Neural progenitor cell (in vitro differentiated cells): ENCODE results near the gene INHA. TPM values are rescaled to one million over a fixed set of nuclear protein-coding genes. Genes with fewer than 3 reads are reported as not detected.

Experiments
- DNase-seq: peaks from one replicate; pipeline ENCODE4 v3.0.0-alpha.2; 2016; ENCODE audit warnings: low spot score
- H2AFZ ChIP-seq: fragments of 200-600 bp; sonication (generic); replicated peaks from 2 replicates; pipeline ENCODE4 v1.6.1; 2016; ENCODE audit warnings: antibody characterized with exemption
- H3F3A ChIP-seq: fragments of 200-600 bp; sonication (generic); 2 replicates; pipeline ENCODE4 v1.6.1; 2016; ENCODE audit warnings: antibody characterized with exemption, low read depth
- H3K27ac ChIP-seq: fragments of 200-600 bp; sonication (generic); 2 replicates; pipeline ENCODE4 v1.5.1; 2016; ENCODE audit warnings: mild to moderate bottlenecking
- H3K27me3 ChIP-seq: fragments of 200-600 bp; sonication (generic); 2 replicates; pipeline ENCODE4 v1.6.1; 2016; ENCODE audit warnings: mild to moderate bottlenecking, moderate library complexity
- H3K36me3 ChIP-seq: fragments of 200-600 bp; sonication (generic); 2 replicates; pipeline ENCODE4 v1.5.1; 2016
- H3K4me1 ChIP-seq: fragments of 200-600 bp; sonication (generic); 2 replicates; pipeline ENCODE4 v1.6.1; 2016; ENCODE audit warnings: mixed run types
- H3K4me2 ChIP-seq: fragments of 200-600 bp; sonication (generic); 2 replicates; pipeline ENCODE4 v1.6.1; 2016
- H3K4me3 ChIP-seq: fragments of 200-600 bp; sonication (generic); 2 replicates; pipeline ENCODE4 v1.5.1; 2016
- H3K79me2 ChIP-seq: fragments of 200-600 bp; sonication (generic); 2 replicates; pipeline ENCODE4 v1.6.1; 2016; ENCODE audit warnings: low read depth
- H3K9ac ChIP-seq: fragments of 200-600 bp; sonication (generic); 2 replicates; pipeline ENCODE4 v1.6.1; 2016
- H3K9me3 ChIP-seq: fragments of 200-600 bp; sonication (generic); 2 replicates; pipeline ENCODE4 v1.5.1; 2016; ENCODE audit warnings: low read depth
- H4K20me1 ChIP-seq: fragments of 200-600 bp; sonication (generic); 2 replicates; pipeline ENCODE4 v1.6.1; 2016; ENCODE audit warnings: low read depth
- H3K27ac Mint-ChIP-seq: 3 replicates; pipeline ENCODE4 v1.8.0; 2021; ENCODE audit warnings: mixed read lengths
- H3K27me3 Mint-ChIP-seq: 2 replicates; pipeline ENCODE4 v1.8.0; 2022; ENCODE audit warnings: low read depth, mild to moderate bottlenecking, inconsistent platforms, moderate library complexity, mixed read lengths; ENCODE audit not compliant: insufficient read depth
- H3K36me3 Mint-ChIP-seq: 3 replicates; pipeline ENCODE4 v1.8.0; 2021; ENCODE audit warnings: mixed read lengths
- H3K4me1 Mint-ChIP-seq: 3 replicates; pipeline ENCODE4 v1.8.0; 2021; ENCODE audit warnings: mixed read lengths
- H3K4me3 Mint-ChIP-seq: 3 replicates; pipeline ENCODE4 v1.8.0; 2021; ENCODE audit warnings: mild to moderate bottlenecking, moderate library complexity, mixed read lengths
- H3K9me3 Mint-ChIP-seq: 3 replicates; pipeline ENCODE4 v1.8.0; 2020; ENCODE audit warnings: mixed read lengths
- EZH2 ChIP-seq: fragments of 200-600 bp; sonication (generic); IDR thresholded peaks from 2 replicates; pipeline ENCODE4 v1.6.1; 2017; ENCODE audit warnings: antibody characterized with exemption, mild to moderate bottlenecking, moderate library complexity
- EZH2phosphoT487 ChIP-seq: fragments of 200-600 bp; sonication (generic); IDR thresholded peaks from 2 replicates; pipeline ENCODE4 v1.6.1; 2017; ENCODE audit warnings: antibody characterized with exemption
- total RNA-seq: library from RNA; depleted of rRNA; stranded (reverse); fragments of >200 nt; gene quantifications from 2 replicates; pipeline ENCODE4 v1.2.3, GENCODE V29; 2015; ENCODE audit warnings: low replicate concordance
- TF ChIP-seq, protein P1 (sequence below): fragments of 200-600 bp; sonication (generic); IDR thresholded peaks from 2 replicates; pipeline ENCODE4 v1.5.1; 2017; ENCODE audit warnings: antibody characterized with exemption, mild to moderate bottlenecking

INHA gene
- total RNA-seq, 1 donor from 2014 or later, result not detected

DNA sequence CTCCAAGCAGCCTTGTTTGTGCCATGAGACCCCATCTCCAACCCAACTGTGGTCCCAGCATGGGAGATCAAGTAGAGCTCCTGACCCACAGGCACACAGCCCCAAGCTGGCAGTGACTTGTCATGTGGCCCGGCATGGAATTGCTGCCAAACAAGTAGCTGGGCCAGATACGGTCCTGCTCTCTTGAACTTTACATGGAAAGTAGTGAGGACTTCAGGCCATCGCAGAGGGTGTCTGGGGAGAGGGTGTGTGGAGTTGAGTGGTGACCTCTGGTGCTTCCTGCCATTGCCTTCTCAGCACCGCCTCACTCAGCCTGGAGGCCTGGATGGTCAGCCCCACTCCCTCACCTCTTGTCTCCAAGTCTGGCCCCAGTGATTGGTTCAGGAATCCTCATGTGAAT lies 44.4 kb downstream of the INHA start:
- TF ChIP-seq EZH2, result no peak
- TF ChIP-seq, protein P1, sequence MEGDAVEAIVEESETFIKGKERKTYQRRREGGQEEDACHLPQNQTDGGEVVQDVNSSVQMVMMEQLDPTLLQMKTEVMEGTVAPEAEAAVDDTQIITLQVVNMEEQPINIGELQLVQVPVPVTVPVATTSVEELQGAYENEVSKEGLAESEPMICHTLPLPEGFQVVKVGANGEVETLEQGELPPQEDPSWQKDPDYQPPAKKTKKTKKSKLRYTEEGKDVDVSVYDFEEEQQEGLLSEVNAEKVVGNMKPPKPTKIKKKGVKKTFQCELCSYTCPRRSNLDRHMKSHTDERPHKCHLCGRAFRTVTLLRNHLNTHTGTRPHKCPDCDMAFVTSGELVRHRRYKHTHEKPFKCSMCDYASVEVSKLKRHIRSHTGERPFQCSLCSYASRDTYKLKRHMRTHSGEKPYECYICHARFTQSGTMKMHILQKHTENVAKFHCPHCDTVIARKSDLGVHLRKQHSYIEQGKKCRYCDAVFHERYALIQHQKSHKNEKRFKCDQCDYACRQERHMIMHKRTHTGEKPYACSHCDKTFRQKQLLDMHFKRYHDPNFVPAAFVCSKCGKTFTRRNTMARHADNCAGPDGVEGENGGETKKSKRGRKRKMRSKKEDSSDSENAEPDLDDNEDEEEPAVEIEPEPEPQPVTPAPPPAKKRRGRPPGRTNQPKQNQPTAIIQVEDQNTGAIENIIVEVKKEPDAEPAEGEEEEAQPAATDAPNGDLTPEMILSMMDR, result no peak
- TF ChIP-seq EZH2phosphoT487, result no peak
- no peaks in the 10 kb centered on the region for H3K36me3 ChIP-seq
- H3K4me1 ChIP-seq, result no peaks in the 10 kb centered on the region
- H3K79me2 ChIP-seq, result no peaks in the 10 kb centered on the region
- H2AFZ ChIP-seq, result no peak overlapping the region
- no peaks in the 10 kb centered on the region for H3K9me3 ChIP-seq
- H3K4me3 ChIP-seq, result no peak overlapping the region
- peaks cover 2% of the 10 kb centered on the region for H3K4me1 Mint-ChIP-seq
- H3K27me3 Mint-ChIP-seq, result peaks cover 3% of the 10 kb centered on the region
- H3K27ac Mint-ChIP-seq, result no peak overlapping the region
- H4K20me1 ChIP-seq, result no peaks in the 10 kb centered on the region
- no peaks in the 10 kb centered on the region for H3K9me3 Mint-ChIP-seq
- H3K4me3 Mint-ChIP-seq, result no peak overlapping the region
- H3K36me3 Mint-ChIP-seq, result peaks cover 4% of the 10 kb centered on the region
- no peak for DNase-seq
- no peak overlapping the region for H3K9ac ChIP-seq
- no peaks in the 10 kb centered on the region for H3K27me3 ChIP-seq
- H3F3A ChIP-seq, result peaks cover 2% of the 10 kb centered on the region
- no peak overlapping the region for H3K4me2 ChIP-seq
- no peak overlapping the region for H3K27ac ChIP-seq

DNA sequence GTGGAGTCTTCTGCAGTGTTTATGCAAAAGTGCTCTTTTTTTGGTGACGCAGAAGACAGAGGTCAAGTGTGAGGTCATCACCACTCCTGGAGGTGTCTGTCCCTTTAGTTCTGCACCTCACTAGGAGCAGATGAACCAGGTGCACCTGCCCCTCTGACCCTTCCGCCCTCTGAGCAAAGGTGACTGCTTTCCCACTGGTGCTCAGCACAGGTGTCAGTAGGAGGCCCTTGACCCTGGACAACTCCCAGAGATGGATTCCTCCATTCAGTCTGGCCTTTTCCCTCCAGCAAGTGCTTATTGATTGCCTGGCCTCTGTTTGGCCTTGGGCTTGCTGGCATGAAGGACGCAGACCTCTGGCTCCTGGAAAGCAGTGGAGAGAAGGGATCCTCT lies 46.6 kb downstream of the INHA start:
- Mint-ChIP-seq H3K27ac (no peak overlapping the region), H3K36me3 (peaks cover 2% of the 10 kb centered on the region), H3K4me3 (no peak overlapping the region), H3K27me3 (no peaks in the 10 kb centered on the region), H3K4me1 (no peaks in the 10 kb centered on the region), H3K9me3 (no peaks in the 10 kb centered on the region)
- peaks cover 2% of the 10 kb centered on the region for H3F3A ChIP-seq
- H3K36me3 ChIP-seq, result no peaks in the 10 kb centered on the region
- no peak overlapping the region for H3K27ac ChIP-seq
- TF ChIP-seq, protein P1, result no peak
- no peak for TF ChIP-seq EZH2
- TF ChIP-seq EZH2phosphoT487, result no peak
- no peaks in the 10 kb centered on the region for H3K27me3 ChIP-seq
- H4K20me1 ChIP-seq, result no peaks in the 10 kb centered on the region
- no peaks in the 10 kb centered on the region for H3K9me3 ChIP-seq
- no peaks in the 10 kb centered on the region for H3K4me1 ChIP-seq
- H3K4me2 ChIP-seq, result no peak overlapping the region
- H3K79me2 ChIP-seq, result no peaks in the 10 kb centered on the region
- H3K4me3 ChIP-seq, result no peak overlapping the region
- no peak overlapping the region for H3K9ac ChIP-seq
- no peak for DNase-seq
- no peak overlapping the region for H2AFZ ChIP-seq

DNA sequence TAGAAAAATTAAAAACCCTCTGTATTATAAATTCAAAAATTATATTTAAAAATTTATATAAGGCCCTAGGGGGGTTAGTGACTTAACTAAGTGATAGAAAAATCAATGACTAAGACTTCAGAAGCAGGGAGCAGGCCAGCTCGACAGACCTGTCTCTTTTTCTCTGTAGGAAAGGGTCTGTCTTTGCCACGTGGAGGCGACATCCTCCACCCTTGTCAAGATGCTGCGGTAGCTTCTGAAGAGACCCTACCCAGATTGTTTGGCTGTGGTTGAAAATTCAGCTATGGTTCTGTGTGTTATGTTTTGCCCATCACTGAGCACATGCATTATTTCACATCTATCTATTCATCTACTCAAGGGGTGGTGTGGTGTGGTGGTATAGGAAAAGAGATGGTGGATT lies 47.1 kb downstream of the INHA start:
- no peak overlapping the region for H3K4me3 Mint-ChIP-seq
- Histone ChIP-seq H3K4me2 (no peak overlapping the region), H3K27me3 (peaks cover 3% of the 10 kb centered on the region), H3K79me2 (no peaks in the 10 kb centered on the region), H3K9ac (no peak overlapping the region), H4K20me1 (no peaks in the 10 kb centered on the region), H3K4me1 (no peaks in the 10 kb centered on the region), H2AFZ (no peak overlapping the region), H3F3A (peaks cover 2% of the 10 kb centered on the region), H3K9me3 (no peaks in the 10 kb centered on the region), H3K4me3 (no peak overlapping the region), H3K36me3 (no peaks in the 10 kb centered on the region), H3K27ac (no peak overlapping the region)
- peak; percentile 57 for DNase-seq
- H3K27ac Mint-ChIP-seq, result no peak overlapping the region
- no peaks in the 10 kb centered on the region for H3K27me3 Mint-ChIP-seq
- peaks cover 2% of the 10 kb centered on the region for H3K36me3 Mint-ChIP-seq
- TF ChIP-seq, protein P1, result peak; percentile 56
- TF ChIP-seq EZH2 (no peak), EZH2phosphoT487 (no peak)
- H3K4me1 Mint-ChIP-seq, result no peaks in the 10 kb centered on the region
- H3K9me3 Mint-ChIP-seq, result no peaks in the 10 kb centered on the region

DNA sequence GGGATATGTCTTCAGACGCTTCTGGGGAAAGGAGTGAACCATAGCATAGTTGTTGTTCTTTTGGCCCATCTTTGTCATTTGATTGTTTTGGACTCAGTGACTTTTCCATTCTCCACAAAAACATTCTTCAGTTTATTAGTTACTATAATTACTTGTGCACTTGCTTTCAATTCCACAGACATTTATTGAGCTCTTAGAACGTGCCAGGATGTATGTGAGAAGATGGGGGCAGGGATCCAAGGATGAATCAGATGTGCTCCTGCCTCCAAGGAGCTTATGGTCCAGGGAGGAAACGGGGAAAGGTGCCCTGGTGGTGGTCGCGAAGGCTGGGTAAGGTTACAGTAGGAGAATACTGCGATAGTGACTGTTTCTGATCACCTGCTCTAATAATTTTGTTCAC lies 48.4 kb downstream of the INHA start:
- Histone ChIP-seq H4K20me1 (no peaks in the 10 kb centered on the region), H3K4me2 (no peak overlapping the region), H3K27ac (no peak overlapping the region), H3K27me3 (peaks cover 16% of the 10 kb centered on the region), H3K9ac (no peak overlapping the region), H3F3A (peaks cover 2% of the 10 kb centered on the region), H3K36me3 (no peaks in the 10 kb centered on the region), H3K9me3 (no peaks in the 10 kb centered on the region), H3K4me1 (no peaks in the 10 kb centered on the region), H2AFZ (no peak overlapping the region), H3K4me3 (no peak overlapping the region), H3K79me2 (no peaks in the 10 kb centered on the region)
- no peaks in the 10 kb centered on the region for H3K9me3 Mint-ChIP-seq
- TF ChIP-seq, protein P1, result no peak
- no peak for TF ChIP-seq EZH2
- TF ChIP-seq EZH2phosphoT487, result no peak
- DNase-seq, result no peak
- no peaks in the 10 kb centered on the region for H3K36me3 Mint-ChIP-seq
- no peak overlapping the region for H3K4me3 Mint-ChIP-seq
- H3K27me3 Mint-ChIP-seq, result no peaks in the 10 kb centered on the region
- no peak overlapping the region for H3K27ac Mint-ChIP-seq
- H3K4me1 Mint-ChIP-seq, result no peaks in the 10 kb centered on the region
